Mucosa of descending colon (tissue), 3 donors: ENCODE measurements around the gene PHEX. TPM values are rescaled to one million over a fixed set of nuclear protein-coding genes. Genes with fewer than 3 reads are reported as not detected.

Experiments
- ATAC-seq: fragments of 200-7000 bp; cut with Tn5 transposase; one replicate; pipeline ENCODE4 v1.9.1; 2020; ENCODE audit warnings: mild to moderate bottlenecking, moderate library complexity
- DNase-seq, 3 donors: peaks; one replicate each; pipeline ENCODE4 v3.0.0-alpha.2; 2020
- H3K36me3 ChIP-seq: fragments of 200-600 bp; one replicate; pipeline ENCODE4 v1.8.0; 2021; ENCODE audit warnings: low read depth, mild to moderate bottlenecking
- H3K4me1 ChIP-seq: fragments of 200-600 bp; one replicate; pipeline ENCODE4 v1.8.0; 2021; ENCODE audit warnings: low read depth, mild to moderate bottlenecking
- H3K4me3 ChIP-seq: fragments of 200-600 bp; one replicate; pipeline ENCODE4 v1.8.0; 2021; ENCODE audit warnings: mild to moderate bottlenecking
- H3K9me3 ChIP-seq: fragments of 200-600 bp; one replicate; pipeline ENCODE4 v1.8.0; 2021; ENCODE audit warnings: mild to moderate bottlenecking
- intact Hi-C, 2 donors: fragments of 100-400 bp; cut with DNase I in 1 of 2; cut with micrococcal nuclease in 1 of 2; formaldehyde crosslinking; loops; one replicate each; pipeline versions ENCODE4 v1.11.0 to v1.11.1; 2022; cut with DNase I, micrococcal nuclease
- total RNA-seq, 3 donors: library from RNA; stranded (reverse); fragmentation: NEBNext Ultra II Directional in 2 of 3; extraction: Animal tissue kit (Norgen Biotek cat#: 25700) in 2 of 3; gene quantifications; one replicate each; pipeline versions ENCODE4 v1.2.1 to v1.2.4, GENCODE V29; 2021 to 2023
- TF ChIP-seq, protein P1 (sequence below): fragments of 200-600 bp; IDR thresholded peaks from one replicate; pipeline ENCODE4 v1.8.0; 2022; ENCODE audit warnings: antibody characterized with exemption, mild to moderate bottlenecking
- donor health status: DM: no; HTN: no; CAD: no; lungs with moderate emphysema.
- donor health status: DM: no; HTN: no; CAD: no.
- donor health status: DM: no; HTN: yes; CAD: no.

The PHEX gene
- total RNA-seq, 3 donors from 2014 or later, result 0.19 TPM; not detected in 1

DNA sequence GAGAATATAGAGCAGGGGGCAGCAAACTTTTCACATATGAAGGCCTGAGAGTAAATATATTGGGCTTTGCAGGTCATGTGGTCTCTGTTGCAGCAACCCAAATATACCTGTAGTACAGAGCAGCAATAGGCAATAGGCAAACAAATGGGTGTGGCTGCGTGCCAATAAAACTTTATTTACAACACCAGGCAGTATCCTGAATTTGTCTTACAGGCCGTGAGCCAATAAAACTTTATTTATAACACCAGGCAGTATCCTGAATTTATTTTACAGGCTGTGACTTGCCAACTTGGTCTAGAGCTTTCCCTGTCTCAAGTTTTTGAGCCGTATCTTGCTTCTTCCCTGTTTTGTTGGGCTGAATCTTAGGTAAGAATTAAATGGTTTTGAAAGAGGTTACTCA is 118.2 kb downstream of the PHEX start:
- ATAC-seq (no peak), DNase-seq (no peak)
- TF ChIP-seq, protein P1, sequence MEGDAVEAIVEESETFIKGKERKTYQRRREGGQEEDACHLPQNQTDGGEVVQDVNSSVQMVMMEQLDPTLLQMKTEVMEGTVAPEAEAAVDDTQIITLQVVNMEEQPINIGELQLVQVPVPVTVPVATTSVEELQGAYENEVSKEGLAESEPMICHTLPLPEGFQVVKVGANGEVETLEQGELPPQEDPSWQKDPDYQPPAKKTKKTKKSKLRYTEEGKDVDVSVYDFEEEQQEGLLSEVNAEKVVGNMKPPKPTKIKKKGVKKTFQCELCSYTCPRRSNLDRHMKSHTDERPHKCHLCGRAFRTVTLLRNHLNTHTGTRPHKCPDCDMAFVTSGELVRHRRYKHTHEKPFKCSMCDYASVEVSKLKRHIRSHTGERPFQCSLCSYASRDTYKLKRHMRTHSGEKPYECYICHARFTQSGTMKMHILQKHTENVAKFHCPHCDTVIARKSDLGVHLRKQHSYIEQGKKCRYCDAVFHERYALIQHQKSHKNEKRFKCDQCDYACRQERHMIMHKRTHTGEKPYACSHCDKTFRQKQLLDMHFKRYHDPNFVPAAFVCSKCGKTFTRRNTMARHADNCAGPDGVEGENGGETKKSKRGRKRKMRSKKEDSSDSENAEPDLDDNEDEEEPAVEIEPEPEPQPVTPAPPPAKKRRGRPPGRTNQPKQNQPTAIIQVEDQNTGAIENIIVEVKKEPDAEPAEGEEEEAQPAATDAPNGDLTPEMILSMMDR, result no peak
- Histone ChIP-seq H3K36me3 (no peaks in the 10 kb centered on the region), H3K4me1 (no peaks in the 10 kb centered on the region), H3K9me3 (no peaks in the 10 kb centered on the region), H3K4me3 (no peak overlapping the region)
- intact Hi-C loops, result no loop called here

DNA sequence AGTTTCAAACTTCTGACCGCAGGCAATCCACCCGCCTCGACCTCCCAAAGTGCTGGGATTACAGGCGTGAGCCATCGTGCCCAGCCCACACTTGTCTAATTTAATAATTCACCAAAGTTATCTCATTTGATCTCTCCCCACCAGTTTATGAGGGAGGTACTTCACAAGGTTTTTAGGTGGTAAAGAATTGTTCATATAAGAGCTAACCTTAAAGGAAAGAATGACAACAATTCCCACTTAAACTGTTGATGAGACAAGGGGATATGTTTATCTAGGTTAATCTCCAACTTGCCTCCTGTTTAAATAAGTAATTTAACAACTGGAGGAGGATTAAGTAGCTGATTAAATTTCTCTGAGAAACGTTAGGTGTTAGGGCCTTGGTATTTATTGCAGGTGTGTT is 123.0 kb downstream of the PHEX start:
- intact Hi-C loops, result no loop called here
- TF ChIP-seq, protein P1, result no peak
- Histone ChIP-seq H3K9me3 (no peaks in the 10 kb centered on the region), H3K4me3 (no peak overlapping the region), H3K4me1 (no peaks in the 10 kb centered on the region), H3K36me3 (no peaks in the 10 kb centered on the region)
- DNase-seq, result no peak
- no peak for ATAC-seq

DNA sequence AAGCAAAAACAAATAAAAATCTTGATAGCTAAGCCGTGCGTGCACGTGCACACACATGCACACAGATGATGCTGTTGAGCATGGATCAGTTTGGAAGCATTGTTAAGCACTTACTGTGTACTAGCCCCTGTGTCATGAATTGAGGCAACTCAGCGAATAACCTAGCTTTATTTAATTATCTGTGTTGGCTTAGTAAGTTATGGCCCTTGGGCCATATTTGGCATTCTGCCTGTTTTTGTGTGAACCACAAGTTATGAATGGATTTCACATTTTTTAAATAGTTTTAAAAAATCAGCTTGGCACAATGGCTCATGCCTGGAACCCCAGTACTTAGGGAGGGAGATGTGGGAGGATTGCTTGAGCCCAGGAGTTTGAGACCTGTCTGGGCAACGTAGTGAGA is 126.9 kb downstream of the PHEX start:
- intact Hi-C loops, result no loop called here
- ATAC-seq (no peak), DNase-seq (no peak)
- TF ChIP-seq, protein P1, result no peak
- no peaks in the 10 kb centered on the region for H3K9me3 ChIP-seq
- no peaks in the 10 kb centered on the region for H3K36me3 ChIP-seq
- H3K4me3 ChIP-seq, result no peak overlapping the region
- no peaks in the 10 kb centered on the region for H3K4me1 ChIP-seq

DNA sequence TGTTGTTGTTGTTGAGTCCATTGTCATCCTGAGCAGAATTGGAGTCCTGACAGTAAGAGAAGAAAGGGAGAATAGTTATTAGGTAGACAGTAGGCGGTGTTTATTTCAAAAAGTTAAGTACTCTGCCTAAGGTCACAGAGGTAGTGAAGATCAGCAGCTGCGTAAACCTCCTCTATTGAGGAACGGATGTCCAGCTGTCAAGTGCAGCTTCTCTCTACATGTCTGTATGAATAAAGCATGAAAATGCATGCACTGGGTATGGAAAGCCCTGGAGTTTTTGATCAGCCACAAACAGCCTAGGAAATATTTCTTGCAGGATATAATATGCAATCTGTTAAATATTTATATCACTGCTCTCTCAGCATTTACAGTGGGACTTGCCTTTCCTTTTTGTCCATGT is 131.2 kb downstream of the PHEX start:
- H3K4me1 ChIP-seq, result no peaks in the 10 kb centered on the region
- no peak overlapping the region for H3K4me3 ChIP-seq
- intact Hi-C loops, result no loop called here
- ATAC-seq (no peak), DNase-seq (no peak)
- no peaks in the 10 kb centered on the region for H3K9me3 ChIP-seq
- TF ChIP-seq, protein P1, result no peak
- no peaks in the 10 kb centered on the region for H3K36me3 ChIP-seq

DNA sequence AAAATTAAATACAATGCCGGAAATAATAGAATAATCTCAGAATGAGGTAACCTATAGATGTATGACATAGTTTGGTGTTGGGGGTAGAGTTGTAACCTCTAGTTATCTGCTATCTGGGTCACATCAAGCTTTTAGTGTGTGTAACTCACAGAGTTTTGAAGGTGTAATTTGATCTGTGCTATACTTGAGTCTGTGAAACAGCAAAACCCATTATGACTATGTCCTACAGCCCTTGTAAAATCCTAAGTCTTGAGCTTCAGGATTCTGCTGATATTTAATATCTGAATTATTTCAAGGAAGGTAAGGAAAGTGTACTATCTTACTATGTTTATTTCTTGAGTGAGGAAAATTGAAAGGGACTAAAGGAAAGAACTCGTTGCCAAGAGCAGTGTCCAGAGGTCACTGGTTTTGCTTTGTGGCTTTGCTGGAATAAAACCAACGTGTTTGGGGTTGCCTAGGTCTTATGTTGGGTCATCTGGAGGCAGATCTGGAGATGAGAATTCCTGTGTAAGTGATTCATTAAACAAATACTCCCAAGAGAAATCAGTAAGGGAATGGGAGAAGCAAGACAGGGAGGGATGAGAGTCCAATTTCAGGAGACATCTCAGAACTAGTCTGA is 132.8 kb downstream of the PHEX start:
- no peaks in the 10 kb centered on the region for H3K36me3 ChIP-seq
- no peaks in the 10 kb centered on the region for H3K4me1 ChIP-seq
- DNase-seq, result no peak
- H3K4me3 ChIP-seq, result no peak overlapping the region
- no peaks in the 10 kb centered on the region for H3K9me3 ChIP-seq
- intact Hi-C loops, result no loop called here
- TF ChIP-seq, protein P1, result no peak
- no peak for ATAC-seq
